Stimulated activated CD4-positive, alpha-beta T cell treated with anti-CD3 and anti-CD28 coated beads, Interleukin-15, amount 100 ng/mL, for 48 hours (primary cell): ENCODE data around the gene HOXD9.
A peak's percentile ranks its signal among the peaks of the same experiment; 100 is the strongest.

Experiments
- DNase-seq, 2 donors: peaks; one replicate each; pipeline ENCODE4 v3.0.0-alpha.2; 2020; ENCODE audit warnings: low read depth in 2 of 2

Gene HOXD9

GRCh38 chr2:176124110-176124946 is 1.8 kb downstream of the HOXD9 start:
- DNase-seq, result no peak

- DNase-seq, result no peak
Observed at GRCh38 chr2:176124947-176125771, 2.6 kb downstream of the HOXD9 start.

GRCh38 chr2:176125772-176126054 is 3.2 kb downstream of the HOXD9 start:
- DNase-seq, result no peak

- DNase-seq, result peak in 1 of 2 donors; percentile 52
Observed at GRCh38 chr2:176126929-176127773, 4.6 kb downstream of the HOXD9 start.

- DNase-seq, result no peak
Observed at GRCh38 chr2:176127774-176128072, 5.2 kb downstream of the HOXD9 start.

GRCh38 chr2:176128172-176128981 is 5.9 kb downstream of the HOXD9 start:
- no peak for DNase-seq

- DNase-seq, result no peak
Observed at GRCh38 chr2:176128982-176129796, 6.7 kb downstream of the HOXD9 start, which contains the start of gene HOXD8. Gene HOXD8 (plus strand): TSS chr2:176129705. CDS start chr2:176130367, 662 bp downstream.

GRCh38 chr2:176129813-176130146 is 7.3 kb downstream of the HOXD9 start:
- DNase-seq, result no peak

GRCh38 chr2:176130147-176130956 is 7.8 kb downstream of the HOXD9 start:
- no peak for DNase-seq

GRCh38 chr2:176130957-176131847 is 8.7 kb downstream of the HOXD9 start:
- no peak for DNase-seq

- no peak for DNase-seq
Observed at GRCh38 chr2:176131848-176132158, 9.3 kb downstream of the HOXD9 start.

GRCh38 chr2:176132205-176133171 is 10.0 kb downstream of the HOXD9 start:
- DNase-seq, result no peak

GRCh38 chr2:176133389-176133788 is 10.9 kb downstream of the HOXD9 start:
- no peak for DNase-seq

GRCh38 chr2:176134035-176134434 is 11.5 kb downstream of the HOXD9 start:
- no peak for DNase-seq

- DNase-seq, result no peak
Observed at GRCh38 chr2:176135035-176135440, 12.5 kb downstream of the HOXD9 start.

- no peak for DNase-seq
Observed at GRCh38 chr2:176136374-176137251, 14.1 kb downstream of the HOXD9 start.

GRCh38 chr2:176137252-176137580 is 14.7 kb downstream of the HOXD9 start:
- no peak for DNase-seq
